GM18861 (cell line): ENCODE measurements around the gene RTKN2.

Experiments used
- ATAC-seq: cut with Tn5 transposase; IDR thresholded peaks from one replicate; pipeline ENCODE4 v1.9.1; 2021; ENCODE audit not compliant: unreplicated experiment

RTKN2 gene

DNA sequence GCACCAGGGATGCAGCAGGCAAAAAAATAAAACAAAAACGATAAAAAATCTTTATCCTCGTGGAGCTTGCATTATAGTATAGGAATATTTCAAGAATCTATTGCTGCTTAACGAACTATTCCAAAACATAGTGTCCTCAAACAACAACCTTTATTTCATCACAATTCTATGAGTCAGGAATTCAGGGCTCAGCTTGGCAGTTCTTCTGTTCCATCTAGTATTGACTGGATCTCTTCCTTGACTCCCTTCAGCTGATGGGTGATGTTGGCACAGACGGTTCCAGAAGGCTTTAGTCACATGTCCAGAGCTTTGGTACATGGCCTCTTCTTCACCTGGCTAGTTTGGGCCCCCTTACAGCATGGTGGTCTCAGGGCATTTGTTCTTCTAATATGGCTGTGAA is 88.0 kb downstream of the RTKN2 start:
- no peak for ATAC-seq

DNA sequence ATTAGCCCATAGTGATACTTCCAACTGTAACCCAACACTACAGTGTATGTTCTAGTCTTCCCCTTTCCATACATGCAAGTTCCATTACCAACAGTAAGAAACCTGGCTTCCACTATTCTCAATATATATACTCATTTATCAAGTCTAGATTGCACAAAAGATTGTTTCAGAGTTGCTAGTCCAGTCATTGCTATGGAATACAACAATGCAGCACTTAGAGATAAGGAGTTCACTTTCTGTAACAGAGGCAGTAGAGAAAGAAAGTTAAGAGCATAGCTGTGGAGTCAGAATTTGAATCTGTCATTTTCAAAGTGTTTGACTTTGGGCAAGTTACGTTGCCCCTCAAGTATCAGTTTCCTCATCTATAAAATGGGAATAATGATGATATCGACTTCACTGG is 90.1 kb downstream of the RTKN2 start:
- no peak for ATAC-seq

DNA sequence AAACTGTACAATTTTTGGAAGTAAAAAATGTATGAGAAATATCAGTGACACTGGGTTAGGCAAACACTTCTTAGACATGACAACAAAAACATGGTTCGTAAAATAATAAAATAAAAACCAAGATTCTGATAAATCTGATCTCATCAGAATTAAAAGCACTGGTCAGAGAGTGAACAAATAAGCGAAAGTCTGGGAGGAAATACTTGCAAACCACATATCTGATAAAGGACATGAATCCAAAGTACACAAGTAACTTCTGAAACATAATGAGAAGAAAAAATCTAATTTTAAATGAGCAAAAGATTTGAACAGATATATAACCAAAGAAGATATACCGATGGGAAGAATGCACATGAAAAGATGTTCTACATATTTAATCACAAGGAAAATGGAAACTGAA is 91.5 kb downstream of the RTKN2 start:
- ATAC-seq = no peak

DNA sequence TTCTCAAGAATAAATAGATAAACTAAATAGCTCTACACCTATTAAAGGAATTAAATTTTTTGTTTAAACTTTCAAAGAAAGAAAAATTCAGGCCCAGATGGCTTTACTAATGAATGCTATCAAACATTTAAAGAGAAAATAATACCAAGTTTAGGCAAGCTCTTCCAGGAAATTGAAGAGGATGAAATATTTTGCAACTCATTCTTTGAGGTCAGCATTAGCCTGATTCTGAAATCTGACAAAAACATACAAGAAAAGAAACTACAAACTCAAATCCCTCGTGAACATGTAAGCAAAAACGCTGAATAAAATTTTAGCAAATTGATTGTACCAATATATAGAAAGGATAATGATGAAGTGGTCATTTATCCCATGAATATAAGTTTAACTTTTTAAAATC is 93.4 kb downstream of the RTKN2 start:
- ATAC-seq = no peak

DNA sequence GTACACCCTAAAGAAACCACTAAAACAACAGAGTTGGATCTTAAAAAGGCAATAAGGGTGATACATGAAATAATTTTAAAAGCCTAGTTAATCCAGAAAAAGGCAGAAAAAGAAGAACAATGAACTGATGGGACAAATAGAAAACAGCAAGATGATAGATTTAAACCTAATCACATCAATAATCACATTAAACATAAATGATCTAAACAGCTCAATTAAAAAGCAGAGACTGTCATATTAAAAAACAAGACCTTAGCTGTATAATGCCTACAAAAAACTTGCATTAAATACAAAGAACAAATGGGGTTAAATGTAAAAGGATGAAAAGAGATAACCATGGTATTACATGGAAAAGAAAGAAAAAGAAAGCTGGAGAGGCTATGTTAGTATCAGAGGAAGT is 96.2 kb downstream of the RTKN2 start:
- no peak for ATAC-seq

DNA sequence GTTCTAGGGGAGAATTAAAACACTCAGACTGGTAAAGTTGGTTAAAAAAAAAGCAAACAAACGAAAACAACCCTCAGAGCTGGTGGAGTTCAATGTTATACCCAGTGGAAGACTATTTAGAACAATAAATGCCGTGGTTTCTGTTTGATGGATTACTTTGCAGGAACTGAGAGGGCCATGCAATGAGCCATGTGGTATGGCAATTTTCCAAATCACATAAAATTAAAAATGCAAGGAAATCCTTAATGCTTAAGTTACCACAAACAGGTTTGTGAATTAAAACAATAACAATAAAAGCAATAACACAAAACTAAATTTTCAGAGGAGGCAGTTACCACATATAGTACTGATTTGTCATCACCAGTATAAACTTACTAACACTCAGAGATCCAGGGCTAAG is 96.9 kb downstream of the RTKN2 start:
- ATAC-seq = no peak

DNA sequence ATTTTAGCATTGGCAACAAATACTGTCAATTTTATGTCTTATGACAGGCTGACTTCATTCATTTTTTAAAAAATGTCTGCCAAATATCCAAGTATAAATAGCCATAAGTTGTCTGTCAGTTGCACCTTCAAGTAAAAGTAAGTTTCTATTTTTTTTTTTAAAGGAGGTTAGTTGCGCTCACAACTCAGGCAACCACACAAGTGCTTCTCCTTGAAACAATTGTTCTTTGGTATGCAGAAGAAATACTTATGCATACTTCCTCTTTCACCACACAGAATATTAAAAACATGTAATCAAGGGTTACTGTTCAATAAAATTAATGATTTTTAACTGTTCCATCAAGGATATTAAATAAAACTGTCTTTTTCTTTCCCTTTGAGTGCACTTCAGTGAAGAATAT is 97.9 kb downstream of the RTKN2 start:
- no peak for ATAC-seq

DNA sequence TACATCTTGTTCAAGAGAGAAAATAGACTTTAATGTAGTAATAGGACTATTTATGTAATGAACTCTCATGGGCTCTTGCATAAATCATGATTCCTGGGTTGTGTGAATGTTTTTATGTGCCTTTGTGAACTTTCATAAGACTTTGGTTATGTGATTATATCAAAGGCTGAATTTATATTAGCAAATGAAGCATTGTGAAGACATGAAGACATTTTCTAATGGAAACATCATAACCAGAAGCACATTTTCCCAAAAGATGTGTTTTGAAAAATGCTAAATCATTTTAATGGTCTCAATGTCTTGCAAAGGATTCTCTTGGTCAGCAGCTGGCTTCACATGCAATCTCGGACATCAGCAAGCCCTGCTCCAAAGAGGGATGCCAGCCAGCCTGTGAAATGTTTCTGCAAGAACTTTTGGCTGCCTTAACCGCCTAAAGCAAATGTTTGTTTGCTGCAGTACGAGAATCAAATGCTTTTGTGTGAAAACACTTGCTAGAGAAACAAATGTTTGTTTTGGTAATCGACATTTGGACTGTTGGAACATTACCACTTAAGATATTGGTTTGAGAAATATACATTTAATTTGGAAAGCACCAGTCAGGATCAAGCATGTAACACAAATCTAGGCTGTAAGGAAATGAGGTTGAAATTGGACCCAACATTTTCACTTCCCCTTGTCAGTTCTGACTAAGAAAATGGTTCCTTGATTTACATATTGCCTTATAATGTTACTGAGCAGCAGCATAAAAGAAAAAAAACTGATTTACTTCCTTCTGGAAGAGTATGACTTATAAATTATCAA is 102.1 kb downstream of the RTKN2 start:
- ATAC-seq = peak; percentile 94

DNA sequence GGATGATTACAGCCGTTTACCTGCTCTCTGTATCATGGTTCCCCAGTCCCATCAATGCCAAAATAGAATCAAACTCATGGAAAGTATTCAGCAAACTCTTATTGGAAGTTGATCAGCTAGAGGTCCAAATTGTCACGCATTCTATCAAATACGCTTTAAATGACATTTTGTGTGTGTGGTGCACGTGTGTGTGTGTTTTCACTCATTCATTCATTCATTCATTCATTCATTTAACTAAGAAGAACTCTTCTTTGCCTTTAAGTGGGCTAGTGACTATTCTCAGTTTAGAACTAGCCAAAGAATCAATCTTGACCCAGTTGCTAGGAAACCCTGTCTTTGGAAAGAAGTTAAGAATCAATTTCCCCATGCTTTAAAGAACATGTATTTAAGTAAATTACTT is 102.8 kb downstream of the RTKN2 start:
- ATAC-seq = no peak

DNA sequence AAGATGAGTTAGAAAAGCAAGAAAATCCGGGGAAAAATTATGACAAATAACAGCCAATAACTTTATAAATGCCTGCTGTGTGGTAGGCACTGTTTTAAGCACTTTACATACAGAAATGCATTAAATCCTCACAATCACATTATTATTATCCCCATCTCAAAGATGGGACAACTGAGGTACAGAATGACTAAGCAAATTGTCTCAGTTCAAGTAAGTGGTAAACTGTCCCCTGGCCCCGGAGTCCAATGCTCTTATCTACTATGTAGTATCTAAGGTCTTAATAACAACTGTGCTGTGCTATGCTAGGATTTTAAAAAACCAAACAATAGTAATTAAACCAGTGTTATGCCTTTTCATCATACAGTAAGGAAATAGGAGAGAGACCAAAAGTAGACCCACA is 105.6 kb downstream of the RTKN2 start:
- no peak for ATAC-seq

DNA sequence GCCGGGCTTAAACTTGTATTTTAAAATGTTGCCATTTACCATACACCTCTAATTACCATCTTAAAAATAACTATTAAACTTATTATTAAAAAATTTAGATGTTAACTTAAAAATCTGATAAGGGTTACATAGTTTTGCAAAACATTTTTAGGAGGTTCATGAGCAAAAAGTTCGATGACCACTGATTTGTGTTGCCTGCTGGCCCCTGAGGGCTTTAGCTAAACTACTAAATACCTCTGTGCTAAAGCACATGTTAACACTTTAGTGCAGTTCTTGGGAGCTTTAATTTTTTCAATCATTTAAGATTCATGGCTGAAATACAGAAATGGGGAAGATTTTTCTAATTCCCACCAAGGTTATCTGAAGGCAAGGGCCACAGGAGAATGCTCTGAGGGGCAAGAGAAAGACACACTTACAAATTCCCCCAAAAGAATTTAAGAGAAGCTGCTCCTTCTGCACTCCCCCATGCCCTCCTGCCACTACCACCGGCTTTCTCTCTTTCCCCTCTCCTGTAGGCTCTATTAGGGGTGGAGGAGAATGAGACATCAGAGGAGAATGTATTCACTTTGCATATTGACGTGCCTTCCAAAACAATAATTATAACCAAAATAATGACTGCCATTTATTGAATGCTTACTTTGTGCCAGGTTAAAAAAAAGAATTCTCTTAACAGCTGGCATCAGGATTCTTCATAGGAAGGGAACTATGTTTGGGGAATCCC is 106.2 kb downstream of the RTKN2 start:
- ATAC-seq = no peak

DNA sequence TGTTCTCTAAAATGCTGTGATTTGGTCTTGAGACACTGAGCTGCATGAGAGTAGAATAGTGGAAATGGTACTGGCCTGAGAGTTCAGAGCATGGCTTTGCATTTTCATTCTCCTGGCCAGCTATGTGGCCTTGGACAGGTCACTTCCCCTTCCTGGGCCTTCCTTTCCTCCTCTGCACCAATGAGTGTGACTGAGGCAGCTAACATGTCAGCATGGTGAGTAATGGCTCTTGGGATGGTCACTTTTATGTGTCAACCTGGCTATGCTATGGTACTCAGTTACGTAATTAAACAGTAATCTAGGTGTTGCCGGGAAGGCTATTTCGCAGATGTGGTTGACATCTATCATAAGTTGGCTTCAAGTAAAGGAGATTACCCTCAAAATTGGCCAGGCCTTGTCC is 109.3 kb downstream of the RTKN2 start:
- no peak for ATAC-seq

DNA sequence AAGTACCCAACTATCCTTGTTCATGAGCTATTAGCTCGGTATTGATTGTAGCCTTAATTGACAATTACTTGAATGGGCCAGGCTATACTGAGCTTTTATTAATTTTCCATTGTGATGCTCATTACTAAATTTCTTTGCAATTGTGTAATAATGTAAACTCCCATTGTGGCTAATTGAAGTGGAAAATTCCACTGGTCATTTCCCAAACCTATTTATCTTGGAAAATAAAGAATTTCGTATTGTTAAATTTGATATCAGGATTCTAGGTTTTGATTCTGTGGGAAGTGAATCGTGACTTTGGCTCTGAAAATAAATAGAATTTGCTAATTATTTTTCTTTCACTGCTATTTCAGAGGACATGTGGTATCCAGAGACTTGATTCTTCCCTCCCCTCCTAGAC is 111.0 kb downstream of the RTKN2 start:
- no peak for ATAC-seq

DNA sequence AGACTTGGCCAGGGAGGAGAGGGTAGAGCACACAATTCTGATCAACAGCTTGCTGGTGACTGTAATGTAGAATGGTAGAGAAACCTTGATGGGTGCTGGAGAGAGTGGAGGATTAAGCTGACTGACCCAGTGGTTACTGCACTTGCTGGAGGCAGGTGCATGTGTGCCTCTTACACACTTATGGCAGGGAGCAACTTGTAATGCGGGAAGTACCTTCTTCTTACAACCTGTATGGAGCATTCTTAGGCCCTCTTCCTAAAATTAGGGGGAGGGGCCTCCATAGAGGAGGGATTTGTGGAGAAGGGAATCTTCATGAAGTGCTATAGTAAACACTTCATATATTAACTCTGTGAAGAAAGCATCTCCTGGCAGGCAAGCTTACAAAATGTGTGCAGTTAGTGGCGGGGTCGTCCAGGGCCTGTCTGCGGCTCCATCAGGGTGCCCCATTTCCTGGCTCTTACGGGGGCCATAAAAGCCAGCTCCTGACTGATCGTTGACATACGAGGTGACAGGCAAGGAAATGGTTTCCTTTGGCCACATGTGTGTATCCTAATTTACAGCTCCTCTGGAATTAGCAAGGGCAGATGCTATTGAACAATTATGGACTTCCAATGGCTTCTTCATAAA is 113.5 kb downstream of the RTKN2 start:
- no peak for ATAC-seq

DNA sequence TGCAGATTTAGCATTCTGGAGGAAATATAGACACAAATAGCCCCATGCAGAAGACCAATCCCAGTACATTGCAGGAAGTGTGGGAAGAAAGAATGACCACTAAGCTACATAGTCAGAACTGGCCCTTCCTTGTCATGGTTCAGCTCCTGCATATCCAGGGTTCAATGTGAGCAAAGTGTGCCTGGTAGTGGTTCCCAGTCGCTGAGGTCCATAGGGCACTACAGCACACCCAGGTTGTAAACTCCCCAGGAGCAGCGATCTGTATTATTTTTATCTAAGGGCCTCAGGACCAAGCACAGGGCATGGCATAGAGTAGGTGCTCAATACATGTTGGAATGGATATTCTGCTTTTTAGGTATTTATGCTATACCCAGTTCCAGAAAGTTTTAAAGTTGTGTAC is 114.4 kb downstream of the RTKN2 start:
- ATAC-seq = no peak

DNA sequence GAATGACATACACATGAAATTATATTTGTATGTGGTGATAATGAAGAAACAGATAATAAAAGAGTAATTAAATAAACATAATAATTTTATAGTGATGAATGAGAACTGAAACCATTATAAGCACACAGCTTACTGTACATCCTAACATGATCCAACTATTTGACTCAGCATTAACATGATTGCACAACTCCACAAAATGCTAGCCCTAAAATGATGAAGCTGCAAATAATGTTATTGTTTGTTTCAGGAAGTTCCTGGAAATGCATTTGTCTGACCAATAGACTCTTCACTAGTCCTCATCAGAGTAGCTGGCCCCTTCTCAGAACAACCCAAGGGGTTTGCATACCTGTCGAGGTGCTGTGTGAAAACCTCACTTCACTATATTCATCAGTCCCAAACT is 115.5 kb downstream of the RTKN2 start:
- no peak for ATAC-seq

DNA sequence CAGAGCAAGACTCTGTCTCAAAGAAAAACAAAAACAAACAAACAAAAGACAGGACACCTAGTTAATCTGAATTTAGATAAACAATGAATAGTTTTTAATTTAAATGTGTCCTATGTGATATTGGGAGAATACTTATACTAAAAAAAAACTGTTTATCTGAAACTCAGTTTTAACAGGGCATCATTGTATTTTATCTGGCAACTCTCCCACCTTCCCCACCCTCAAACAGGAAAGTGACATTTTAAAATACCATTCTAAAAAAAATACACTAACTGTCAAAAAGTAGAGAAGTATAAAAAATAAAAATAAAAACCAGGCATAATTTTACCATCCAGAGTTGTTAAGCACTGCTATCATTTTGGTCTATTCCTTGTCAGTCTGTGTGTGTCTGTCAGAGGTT is 119.0 kb downstream of the RTKN2 start:
- no peak for ATAC-seq

DNA sequence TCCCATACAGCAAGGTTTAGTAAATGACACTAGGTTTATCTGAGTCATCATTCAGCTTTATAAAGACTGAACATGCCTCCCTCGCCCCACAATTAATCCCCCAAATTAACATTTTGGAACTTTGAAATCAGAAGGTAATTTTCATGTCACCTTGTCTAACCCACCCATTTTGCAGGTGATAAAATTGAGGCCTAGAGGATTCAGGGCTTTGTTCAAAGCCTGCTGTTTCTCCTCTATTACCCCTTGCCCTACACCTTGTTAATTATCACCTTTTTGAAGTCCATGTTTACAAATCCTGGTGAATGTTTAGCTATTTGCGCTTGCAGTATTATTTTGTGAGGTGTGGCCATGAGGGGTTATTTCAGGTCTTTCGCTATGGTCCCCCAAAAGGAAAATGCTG is 120.5 kb downstream of the RTKN2 start:
- ATAC-seq = no peak

DNA sequence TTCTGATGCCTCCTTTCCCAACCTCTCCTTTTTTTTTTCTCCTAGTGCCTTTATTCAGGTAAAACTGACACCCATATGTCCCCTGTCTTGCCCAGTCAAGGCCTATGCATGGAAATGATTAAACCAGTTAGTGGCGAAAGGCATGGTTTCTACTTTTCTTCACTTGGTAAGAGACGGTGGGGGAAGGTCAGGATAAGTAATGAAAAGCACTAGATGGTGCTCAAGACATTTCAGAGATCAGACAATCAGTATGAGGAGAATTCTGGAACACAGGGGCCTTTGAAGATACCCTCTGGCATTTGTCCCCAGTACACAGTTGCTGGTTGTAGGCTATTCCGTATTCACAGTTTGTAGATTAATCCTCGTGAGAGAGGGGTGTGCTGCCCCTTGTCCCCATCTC is 121.2 kb downstream of the RTKN2 start:
- no peak for ATAC-seq

DNA sequence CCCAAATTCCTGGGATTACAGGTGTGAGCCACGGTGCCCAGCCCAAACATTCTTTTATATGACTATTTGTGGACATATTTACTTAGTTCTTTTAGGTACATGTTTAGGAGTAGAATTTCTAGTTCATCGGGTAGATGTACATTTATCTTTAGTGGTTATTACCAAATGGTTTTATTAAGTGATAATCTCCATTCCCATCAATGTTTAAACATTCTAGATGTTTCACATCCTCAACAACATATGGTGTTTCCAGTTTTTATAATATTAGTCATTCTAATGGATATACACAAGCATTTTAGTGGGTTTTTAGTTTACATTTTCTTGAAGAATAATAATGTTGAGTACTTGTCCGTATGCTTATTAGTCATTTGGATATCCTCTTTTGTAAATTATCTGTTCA is 131.7 kb downstream of the RTKN2 start:
- no peak for ATAC-seq

DNA sequence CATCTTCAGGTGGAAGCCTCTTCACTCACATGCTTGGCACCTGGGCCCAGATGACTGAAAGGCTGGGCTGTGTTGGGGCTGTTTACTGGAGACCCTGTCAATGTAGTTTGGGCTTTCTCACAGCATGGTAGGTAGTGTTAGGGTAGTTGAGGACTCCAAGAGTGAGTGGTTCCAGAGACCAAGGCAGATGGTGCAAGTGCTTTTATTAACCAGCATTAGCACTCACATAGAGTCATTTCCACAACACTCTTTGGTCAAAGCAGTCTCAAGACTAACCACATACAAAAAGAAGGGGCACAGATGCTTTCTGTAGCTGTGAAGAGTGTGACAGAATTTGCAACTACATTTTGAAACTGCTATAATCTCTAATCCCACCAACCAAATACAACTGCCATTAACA is 135.0 kb downstream of the RTKN2 start:
- peak; percentile 87 for ATAC-seq
